Tibial nerve (tissue), 4 donors: ENCODE measurements around the gene CELF6.

Experiments
- EP300 ChIP-seq, 2 donors: sonication (generic); formaldehyde crosslinking; IDR thresholded peaks; one replicate each; pipeline ENCODE4 v1.6.1; 2017; ENCODE audit warnings: antibody characterized with exemption in 2 of 2, mild to moderate bottlenecking in 1 of 2
- POLR2A ChIP-seq, 2 donors: fragments of 450-650 bp; IDR thresholded peaks; one replicate each; pipeline ENCODE4 v1.6.1; 2017; ENCODE audit warnings: antibody characterized with exemption in 2 of 2, mild to moderate bottlenecking in 2 of 2, moderate library complexity in 2 of 2
- TF ChIP-seq, protein P1 (sequence below), 5 experiments: fragments of 200-600 bp in 3 of 5; fragments of 450-650 bp in 2 of 5; sonication (generic) in 3 of 5; IDR thresholded peaks; one replicate each; pipeline ENCODE4 v1.5.1; 2016 to 2019; ENCODE audit warnings: antibody characterized with exemption in 5 of 5, mild to moderate bottlenecking in 3 of 5, moderate library complexity in 2 of 5

DNA sequence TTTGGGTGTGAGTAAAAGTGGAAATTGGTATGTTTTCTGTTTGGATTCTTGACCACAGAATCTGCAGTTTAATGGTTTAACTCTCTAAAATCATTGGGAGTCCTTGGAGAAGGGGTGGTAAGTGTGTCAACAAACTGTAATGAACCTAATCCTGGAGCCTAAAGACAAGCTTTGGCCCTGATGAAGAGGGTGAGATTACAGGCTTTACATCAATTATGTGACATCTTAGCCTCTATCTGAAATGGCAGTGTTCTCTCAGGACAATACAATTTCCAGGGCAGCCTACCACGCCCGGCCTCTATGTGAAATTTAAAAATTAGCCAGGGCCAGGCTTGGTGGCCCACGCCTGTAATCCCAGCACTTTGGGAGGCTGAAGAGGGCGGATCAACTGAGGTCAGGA, 84.7 kb downstream of the CELF6 start:
- no peak for TF ChIP-seq POLR2A (IDR thresholded peaks at IDR 0.05)
- TF ChIP-seq, protein P1, sequence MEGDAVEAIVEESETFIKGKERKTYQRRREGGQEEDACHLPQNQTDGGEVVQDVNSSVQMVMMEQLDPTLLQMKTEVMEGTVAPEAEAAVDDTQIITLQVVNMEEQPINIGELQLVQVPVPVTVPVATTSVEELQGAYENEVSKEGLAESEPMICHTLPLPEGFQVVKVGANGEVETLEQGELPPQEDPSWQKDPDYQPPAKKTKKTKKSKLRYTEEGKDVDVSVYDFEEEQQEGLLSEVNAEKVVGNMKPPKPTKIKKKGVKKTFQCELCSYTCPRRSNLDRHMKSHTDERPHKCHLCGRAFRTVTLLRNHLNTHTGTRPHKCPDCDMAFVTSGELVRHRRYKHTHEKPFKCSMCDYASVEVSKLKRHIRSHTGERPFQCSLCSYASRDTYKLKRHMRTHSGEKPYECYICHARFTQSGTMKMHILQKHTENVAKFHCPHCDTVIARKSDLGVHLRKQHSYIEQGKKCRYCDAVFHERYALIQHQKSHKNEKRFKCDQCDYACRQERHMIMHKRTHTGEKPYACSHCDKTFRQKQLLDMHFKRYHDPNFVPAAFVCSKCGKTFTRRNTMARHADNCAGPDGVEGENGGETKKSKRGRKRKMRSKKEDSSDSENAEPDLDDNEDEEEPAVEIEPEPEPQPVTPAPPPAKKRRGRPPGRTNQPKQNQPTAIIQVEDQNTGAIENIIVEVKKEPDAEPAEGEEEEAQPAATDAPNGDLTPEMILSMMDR (IDR thresholded peaks at IDR 0.05), result no peak
- no peak for TF ChIP-seq EP300 (IDR thresholded peaks at IDR 0.05)
